NOMO-1 treated with DMSO at 0.1 percent for 48 hours (cell line): Measurements from ENCODE around the gene TNNT2.
A peak's percentile ranks its signal among the peaks of the same experiment; 100 is the strongest.

Source experiments
- DNase-seq: peaks from one replicate; lab custom pipeline; 2025; ENCODE audit not compliant: unreplicated experiment; lab: John Stamatoyannopoulos, UW

The TNNT2 gene

DNA sequence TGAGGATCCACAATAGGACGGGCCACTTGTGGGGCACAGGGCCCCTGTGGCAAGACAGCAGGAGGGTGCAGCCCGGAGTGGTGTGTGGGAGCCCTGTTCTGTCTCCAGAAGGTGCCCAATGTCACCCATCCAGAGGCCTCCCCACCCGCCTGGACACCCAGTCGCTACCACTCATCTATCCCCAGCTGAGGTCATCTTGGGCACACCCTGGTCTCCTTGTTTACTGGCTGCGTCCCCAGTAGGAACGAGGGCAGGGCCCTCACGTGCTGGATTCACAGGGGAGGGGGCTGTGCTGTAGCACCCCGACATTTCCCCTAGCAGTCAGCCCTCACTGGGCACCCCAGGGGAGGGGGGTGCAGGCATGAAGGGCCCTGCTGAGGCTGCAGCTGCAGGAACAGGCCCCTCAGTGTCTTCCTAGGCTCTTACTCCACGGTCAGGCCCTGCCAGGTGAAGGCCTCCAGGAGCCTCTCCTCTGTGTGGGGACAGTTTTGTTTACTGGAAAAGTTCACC is 2.3 kb upstream of the TNNT2 start:
- DNase-seq = no peak

DNA sequence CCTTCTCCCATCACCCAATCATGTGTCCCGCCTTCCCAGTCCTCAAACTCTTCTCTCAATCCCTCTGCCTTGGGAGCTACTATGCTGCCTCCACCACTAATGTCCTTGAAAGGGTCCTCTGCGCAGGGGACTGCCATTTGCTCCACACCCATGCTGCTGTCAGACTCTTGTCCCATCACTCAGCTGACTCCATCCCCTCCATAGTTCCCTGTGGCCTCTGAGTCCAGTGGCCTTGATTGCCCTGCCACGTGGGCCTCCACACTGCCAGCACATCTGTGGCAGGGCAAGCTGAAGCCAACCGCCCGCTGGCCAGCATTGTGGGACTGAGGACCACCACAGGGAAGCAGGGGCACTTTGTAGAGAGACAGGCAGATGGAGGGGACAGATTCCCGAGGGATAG is 1.3 kb upstream of the TNNT2 start:
- no peak for DNase-seq

DNA sequence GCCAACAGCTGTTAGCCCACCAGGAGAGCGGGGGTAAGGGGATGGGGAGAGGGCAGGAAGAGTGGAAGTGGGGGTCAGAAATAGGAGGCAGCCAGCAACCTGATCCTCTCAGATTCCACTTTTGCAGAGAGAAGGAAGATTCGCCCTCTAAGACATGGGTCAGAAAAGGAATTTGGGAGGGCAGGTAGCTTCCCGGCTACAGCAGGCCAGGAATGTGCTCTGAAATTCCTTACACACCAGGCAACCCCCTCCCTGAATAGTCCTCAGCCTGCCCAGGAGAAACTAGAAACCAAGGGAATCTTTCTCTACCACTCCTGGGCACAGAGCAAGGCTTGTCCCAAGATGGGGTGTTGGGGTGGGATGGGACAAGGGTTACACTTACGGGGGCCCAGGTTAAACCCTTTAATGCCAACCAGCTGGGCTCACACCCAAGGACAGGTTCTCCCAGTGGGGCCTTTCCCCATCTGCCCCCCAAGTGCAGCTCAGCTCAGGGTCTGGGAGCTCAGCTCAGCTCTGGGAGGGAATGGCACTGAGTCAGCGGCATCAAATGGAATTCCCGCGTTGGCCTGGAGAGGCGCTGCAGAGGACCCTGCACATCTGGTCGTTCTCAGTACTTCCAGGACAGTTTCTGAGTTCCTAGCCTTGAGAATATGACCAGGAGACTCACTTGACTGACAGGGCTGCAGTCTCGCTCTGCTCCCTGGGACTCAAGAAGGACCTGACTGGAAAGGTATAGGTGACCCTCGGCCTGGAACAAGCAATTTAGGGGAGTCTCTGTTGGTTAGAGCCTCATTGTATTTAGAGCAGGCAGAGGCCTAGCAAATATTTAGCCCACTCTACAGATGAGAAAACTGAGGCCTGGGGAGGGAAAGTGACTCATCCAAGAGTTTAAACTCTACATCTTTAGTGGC is 761 bp downstream of the TNNT2 start:
- no peak for DNase-seq

DNA sequence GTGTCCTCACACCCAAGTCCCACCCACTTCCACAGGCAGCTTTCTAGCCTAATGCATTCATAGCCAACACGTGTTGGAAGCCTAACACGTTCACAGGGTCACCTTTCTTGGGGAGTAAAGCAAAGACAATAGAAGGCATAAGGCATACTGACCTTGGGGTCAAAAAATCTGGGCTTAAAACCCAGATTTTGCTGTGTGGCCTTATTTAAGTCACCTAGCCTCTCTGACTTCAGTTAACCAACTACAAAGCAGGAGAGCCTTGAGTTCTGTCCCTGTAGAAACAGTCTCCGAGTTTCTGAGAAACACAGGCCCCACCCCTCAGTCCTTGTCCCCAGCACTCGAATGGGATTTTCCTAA is 1.4 kb downstream of the TNNT2 start:
- DNase-seq = no peak

DNA sequence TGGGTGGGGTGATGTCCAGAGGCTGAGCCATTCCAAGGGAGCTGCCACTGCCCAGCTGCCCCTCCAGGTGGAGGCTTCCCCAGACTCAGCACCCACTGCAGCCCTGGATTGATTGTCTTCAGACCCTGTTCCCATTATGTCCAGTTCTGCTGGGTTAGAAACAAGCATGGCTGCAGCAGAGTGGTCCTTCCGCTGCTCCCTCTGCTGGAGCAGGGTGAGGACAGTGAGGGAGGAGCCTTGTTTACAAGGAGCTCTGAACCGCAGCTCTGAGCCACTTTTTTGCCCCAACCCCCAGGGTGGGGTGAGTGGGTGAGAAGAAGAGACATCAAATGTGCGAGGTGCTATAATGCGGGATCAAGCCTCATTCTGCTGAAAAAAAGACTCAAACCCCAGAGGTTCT is 2.3 kb downstream of the TNNT2 start:
- DNase-seq = no peak

DNA sequence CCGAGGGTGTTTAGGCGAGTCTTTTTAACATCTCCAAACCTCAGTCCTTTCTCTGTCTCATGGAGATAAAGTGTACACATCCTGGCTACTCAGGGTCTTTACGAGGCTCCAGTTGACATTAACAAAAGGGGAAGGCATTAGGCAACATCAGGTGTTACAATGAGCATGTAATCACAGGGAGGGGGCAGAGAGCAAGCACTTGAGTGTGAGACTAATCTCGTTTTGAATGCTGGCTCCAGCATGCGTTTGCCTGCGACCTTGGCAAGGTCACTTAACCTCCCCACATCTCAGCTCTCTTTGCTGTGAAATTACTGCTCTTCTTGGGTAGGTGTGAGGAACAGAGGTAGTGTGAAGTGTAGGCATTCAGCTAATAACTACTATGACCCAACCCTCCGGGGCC is 3.1 kb downstream of the TNNT2 start:
- no peak for DNase-seq

DNA sequence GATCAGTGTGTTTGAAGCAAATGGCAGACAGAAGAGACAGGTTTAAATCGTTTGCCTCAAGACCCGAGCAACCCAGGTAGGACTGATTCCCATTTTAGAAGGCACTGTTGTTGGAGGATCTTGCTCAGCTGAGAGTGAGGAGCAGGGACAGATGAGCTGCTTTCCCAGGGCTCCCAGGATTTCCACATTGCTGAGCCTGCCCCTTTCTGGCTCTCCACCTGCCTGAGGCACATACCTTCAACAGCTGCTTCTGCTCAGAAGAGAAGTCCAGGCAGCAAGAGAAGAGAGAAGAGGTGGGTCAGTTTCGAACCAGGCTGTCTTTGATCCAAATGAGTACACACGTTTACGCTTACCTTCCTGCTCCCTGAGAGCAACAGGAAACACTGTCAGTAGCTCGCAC is 5.7 kb downstream of the TNNT2 start:
- no peak for DNase-seq

DNA sequence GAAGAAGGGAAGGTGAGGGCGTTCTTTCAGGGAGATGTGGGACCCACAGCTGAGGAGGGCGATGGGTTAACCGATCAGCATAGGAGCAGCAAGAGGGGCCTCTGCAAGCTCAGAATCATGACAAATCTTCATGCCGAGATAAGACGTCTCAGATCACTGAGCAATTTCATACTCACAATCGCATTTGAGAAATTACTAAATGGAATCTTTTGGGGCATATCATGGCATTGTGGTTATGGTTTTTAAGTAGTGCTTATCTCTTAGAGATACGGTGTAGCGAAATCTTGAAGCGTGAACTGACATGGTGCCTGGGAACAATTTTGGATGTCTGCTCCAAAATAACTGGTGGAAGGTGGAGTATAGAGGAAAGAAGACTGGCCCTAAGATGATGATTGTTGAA is 6.2 kb downstream of the TNNT2 start:
- DNase-seq = no peak

DNA sequence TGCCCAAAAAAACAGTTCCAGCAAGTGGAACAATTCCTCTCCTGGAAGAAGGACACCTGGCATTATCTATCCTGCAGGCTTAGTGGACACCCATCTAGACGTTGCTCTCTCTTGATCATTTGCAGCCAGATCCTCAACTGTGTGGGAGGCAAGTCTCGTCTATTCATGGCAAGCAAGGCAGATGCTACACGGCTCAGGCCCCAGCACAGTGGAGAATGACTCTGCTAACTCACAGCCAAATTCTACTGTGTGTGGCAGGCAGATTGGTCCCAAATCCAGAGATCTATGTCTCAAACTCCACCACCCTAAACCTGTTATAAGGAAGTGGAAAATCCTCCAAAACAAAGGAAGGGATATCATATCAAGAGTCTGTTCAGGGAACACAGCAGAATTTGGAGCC is 7.0 kb downstream of the TNNT2 start:
- no peak for DNase-seq

DNA sequence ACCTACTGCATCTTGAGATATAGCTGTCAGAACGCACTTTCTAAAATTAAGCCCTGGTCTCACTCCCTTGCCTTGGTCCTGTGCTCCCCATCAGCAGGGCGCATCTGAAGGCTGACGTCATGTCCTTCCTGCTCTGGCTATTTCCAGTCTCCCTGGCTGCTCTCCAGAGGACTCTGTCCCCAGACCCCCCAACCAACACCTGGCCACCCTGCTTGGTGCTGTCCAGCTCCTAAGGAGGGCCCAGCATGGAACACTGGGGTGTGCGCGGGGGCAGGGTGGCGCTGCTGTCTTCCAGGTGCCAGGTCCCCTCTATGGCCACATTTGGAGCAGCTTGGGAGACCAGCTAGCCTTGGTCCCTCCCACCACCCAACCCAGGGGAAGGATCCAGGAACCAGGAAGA is 8.3 kb downstream of the TNNT2 start:
- DNase-seq = no peak

DNA sequence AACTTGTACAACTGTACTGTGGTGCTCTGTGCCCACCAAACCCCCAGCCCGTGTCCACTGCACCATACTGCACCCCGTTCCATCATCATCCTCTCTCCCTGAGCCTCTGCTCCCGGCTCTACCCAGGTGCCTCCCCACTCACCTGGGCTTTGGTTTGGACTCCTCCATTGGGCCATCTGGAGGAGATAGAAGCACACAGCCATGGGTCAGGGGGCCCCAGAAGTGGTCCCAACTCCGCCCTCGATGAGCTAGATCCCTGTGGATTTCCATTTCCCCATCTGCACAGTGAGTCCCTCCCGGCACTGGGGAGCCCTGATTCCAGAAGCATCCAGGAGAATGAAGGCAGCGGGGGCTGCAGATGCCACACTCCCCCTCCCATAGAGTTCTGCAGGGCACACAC is 10.8 kb downstream of the TNNT2 start:
- no peak for DNase-seq

DNA sequence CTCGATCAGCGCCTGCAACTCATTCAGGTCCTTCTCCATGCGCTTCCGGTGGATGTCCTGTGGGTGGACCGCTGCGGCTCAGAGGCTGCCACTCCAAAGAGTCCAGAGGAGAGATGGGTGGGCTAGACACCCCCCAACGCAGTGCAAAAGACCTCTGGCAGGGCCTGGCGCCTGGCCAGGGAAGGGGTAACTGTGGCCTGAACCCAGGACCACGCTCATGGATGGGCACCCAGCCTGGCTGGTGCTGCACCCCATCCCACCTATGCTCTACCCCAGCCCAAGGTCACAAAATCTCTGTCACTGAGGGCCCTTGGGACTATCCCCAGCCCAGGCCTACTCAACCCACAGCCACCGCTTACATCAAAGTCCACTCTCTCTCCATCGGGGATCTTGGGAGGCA is 12.2 kb downstream of the TNNT2 start:
- DNase-seq = no peak

DNA sequence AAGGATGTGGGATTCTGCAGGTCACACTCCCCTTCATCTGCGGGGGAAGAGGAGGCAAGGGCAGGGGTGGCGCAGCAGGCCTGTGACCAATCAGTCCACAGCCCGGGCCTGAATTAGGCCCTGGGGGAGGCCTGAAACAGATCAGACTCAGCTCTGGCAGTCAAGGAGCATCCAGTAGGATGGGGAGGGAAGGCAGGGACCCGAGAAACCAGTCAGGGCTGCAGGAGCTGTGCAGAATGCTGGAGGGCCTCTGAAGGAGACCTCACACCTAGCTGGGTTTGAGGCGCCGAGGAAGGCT is 12.7 kb downstream of the TNNT2 start:
- DNase-seq = no peak

DNA sequence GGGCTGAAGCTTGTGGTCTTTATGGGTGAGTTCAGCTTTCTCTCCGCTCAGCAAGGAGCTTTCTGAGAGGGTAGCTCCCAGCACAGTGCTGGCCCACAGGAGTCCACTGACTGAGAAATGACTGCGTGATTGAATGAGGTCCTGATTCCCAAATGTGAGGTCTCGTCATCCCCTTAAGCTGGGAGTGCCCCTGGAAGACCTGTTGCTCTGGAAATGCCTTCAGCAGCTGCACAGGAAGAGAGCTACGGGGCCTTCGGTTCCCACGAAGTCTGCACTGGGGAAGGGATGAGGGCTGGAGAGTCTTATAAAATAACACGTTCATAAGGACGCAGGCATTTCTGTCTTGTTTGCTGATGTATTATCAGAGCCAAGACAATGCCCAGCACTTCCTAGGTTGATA is 14.0 kb downstream of the TNNT2 start:
- DNase-seq = no peak

DNA sequence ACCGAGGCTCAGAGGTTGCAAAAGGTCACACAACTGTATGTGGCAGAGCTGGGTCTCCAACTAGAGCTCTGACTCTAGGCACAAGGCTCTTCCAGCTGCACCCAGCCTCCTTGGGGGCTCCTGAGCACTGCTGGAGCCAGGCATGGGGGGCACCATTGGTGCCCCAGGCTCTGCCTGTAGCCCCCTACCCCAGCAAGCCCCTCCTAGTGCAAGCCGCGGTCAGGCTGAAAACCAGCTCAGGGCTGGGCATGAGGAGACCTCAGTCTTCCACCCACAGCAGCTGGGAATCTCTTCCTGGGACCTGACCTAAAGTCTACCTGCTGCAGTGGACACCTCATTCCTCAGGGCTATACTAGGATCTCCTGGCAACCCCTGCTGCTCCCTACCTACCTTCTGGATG is 14.6 kb downstream of the TNNT2 start:
- no peak for DNase-seq

DNA sequence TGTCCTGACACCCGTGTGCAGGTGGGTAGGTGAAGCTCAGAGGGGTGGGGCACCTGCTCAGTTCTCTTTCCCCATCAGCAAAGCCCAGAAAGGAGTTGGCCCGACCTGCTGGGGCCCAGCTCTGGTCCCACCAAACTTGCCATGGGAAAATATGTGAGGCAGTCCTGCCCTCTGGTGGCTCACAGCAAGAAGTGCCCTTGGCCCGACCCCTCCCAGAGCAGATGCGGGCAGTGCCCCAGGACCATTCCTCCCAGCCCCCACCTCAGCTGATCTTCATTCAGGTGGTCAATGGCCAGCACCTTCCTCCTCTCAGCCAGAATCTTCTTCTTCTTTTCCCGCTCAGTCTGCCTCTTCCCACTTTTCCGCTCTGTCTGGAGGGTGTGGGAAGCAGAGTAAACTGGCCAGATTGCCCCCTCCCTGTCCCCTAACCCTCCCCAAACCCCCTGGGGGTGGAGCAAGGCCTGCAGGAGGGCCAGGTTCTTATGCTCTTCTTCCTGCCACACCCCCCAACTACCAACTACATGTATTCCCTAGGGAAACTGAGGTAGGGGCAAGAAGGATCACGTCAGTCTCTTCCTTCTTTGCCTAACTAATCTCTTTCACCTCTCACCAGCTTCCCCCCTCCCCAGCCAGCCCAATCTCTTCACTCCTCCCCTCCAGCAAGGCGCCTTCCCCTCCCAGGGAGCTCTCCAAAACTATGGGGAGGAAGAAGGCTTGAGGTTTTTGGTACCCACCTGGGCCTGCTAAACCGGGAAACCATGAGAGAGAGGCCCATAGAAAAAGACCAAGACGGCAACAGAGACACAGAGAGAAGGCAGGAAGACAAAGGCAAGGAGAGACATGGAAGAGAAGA is 15.6 kb downstream of the TNNT2 start:
- DNase-seq = peak; percentile 11

DNA sequence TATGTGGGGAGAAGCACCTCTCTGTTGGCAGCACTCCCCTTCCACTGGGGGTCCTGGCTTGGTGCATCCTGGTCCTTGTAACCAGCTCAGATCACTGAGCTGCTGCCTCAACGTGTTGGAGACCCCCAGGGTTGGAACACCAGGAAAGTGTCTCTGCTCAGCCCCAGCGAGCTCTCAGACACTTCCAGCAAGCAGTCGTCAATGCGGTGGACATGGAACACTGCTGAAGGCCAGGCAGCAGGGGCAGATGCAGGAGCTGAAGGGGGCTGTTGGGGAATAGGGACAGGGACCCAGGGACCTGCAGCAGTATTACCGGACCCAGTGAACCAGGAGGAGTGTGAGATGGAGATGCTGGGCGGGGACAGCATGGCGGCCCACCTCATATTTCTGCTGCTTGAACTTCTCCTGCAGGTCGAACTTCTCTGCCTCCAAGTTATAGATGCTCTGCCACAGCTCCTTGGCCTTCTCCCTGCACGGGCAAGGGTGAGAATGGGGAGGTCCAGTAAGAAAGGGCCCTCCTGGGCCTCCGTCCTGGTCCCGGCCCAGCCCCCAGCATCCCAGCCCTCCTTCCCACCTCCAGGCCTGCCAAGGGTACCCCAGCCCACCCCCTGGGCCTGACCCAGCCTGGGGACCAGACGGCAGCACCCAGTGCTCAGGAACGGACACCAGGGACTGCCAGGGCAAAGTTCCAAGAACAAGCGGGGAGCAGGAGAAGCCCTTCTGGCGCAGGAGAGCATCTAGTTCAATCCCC is 16.4 kb downstream of the TNNT2 start:
- no peak for DNase-seq

DNA sequence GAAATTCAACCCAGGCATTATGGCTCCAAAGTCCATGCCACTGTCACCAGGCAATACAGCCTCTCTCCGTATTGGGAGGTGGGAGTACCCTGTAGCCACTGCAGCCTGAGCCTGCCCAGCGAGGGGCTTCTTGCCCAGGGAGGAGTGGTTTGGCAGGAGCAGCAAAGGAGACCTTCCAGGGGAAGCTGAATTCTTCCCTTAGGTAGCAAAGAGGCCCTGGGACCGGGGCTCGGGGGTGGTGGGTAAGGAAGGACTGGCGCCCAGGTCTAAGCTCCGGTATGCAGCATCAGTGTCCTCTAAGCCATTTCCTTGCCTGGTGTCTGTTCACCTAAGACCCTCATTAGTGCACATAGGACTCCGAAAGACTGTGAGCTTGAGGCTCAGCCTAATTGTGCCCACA is 17.0 kb downstream of the TNNT2 start:
- DNase-seq = no peak

DNA sequence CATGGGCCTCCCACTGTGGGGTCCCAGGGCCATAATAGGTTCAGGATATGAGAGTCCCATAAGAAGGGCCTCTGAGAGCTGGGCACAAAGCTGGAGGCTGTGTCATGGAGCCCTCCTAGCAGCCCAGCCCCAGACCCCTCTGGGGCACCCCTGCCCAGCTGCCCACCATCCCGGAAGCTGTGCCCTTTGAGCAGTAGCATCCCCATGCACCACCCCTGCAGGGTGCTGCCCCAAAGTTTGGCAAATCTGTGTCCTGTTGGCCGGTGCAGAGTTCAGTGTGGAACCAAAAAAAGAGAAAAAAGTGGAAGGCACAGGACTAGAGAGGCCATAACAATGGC is 17.6 kb downstream of the TNNT2 start:
- no peak for DNase-seq

DNA sequence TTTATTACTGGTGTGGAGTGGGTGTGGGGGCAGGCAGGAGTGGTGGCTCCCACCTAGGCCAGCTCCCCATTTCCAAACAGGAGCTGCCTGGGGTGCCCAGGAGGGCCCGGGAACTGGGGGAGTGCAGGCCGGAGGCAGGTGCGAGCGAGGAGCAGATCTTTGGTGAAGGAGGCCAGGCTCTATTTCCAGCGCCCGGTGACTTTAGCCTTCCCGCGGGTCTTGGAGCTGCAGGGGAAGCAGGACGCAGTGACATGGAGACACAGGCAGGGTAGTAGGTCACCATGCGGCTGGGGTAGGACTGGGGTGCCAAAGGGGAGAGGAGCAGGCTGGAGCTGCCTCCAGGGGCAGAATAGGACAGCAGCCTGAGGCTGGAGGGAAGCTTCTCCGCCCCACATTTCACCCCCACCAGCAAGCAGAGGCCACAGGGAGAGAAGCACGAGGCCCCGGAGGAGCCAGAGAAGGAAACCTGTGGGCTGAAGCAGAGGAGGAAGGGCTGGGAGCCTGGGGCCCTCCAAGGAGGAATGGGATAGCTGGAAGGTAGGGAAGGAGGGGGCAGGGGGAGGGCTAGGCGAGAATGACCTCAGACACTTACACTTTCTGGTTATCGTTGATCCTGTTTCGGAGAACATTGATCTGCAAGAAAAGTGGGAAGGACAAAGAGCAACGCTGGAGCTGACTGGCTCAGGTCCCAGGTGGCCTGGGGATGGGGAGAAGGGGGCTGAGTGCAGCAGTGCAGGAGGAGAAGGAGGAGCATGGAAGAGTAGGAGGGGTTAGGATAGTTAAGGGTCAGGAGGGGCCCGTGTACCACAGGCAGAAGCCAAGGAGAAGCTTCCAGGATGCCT is 18.2 kb downstream of the TNNT2 start:
- no peak for DNase-seq

DNA sequence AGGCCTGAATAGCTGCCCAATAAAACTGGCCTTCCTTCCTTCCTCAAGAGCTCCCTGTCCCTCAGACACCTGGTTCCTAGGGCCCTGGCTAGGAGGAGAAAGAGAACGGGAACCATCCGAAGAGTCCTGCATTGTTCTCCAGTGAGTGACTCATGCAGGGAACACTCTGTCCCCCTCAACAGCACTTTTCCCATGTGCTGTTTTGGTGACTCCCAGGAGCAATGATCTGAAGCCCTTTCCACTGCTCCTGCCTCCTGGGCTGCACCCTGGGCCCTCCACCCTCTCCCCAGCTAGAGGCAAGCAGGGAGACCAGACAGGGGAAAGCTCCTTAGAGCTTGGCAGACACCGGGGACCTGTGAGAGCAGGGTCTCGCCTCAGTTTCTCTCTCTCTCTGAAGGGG is 18.9 kb downstream of the TNNT2 start:
- DNase-seq = no peak
